ENCODE measurements around the gene RIMKLA. TPM values are rescaled to one million over a fixed set of nuclear protein-coding genes. Genes with fewer than 3 reads are reported as not detected.

Gene RIMKLA
- total and polyA plus RNA-seq, 10 of the 15 experiments (the other 5 are each of a cell fraction or from before 2014, with no cell fraction given): 0.01 to 0.52 (median 0.08) TPM

GRCh38 chr1:42414551-42415496, 34.2 kb downstream of the RIMKLA start:
- Histone ChIP-seq H3K4me2 (ENCODE audit: control insufficient read depth, insufficient read depth) (no peak overlapping the region), H3K4me3 (no peak overlapping the region), H3K36me3 (ENCODE audit: control insufficient read depth in 2 of 2, insufficient read depth in 2 of 2, low read length in 1 of 2) (no peaks in the 10 kb centered on the region), H3K9me3 (replicated peaks; ENCODE audit: control insufficient read depth, insufficient read depth, low read length) (no peaks in the 10 kb centered on the region), H3K27me3 (replicated peaks in 1 of 2; ENCODE audit: control insufficient read depth in 2 of 2, insufficient read depth in 2 of 2, low read length in 1 of 2) (no peaks in the 10 kb centered on the region; a peak in 1 of 4 replicates), H3K79me2 (ENCODE audit: control insufficient read depth, insufficient read depth, low read length) (no peaks in the 10 kb centered on the region), H3K4me1 (ENCODE audit: control insufficient read depth, insufficient read depth, low read length) (no peaks in the 10 kb centered on the region), H3K9ac (ENCODE audit: control insufficient read depth, insufficient read depth, low read length) (no peak overlapping the region), H3K27ac (ENCODE audit: control insufficient read depth, insufficient read depth) (no peak overlapping the region), H2AFZ (ENCODE audit: control insufficient read depth, low read depth, low read length) (no peak overlapping the region), H4K20me1 (ENCODE audit: control insufficient read depth, insufficient read depth) (no peaks in the 10 kb centered on the region)
- 34% methylated on average over 17 of the region's 17 CpGs for WGBS (ENCODE audit: insufficient coverage, insufficient replicate concordance, low lambda C conversion rate, missing lambda C conversion rate)
- SMC1A ChIA-PET (ENCODE audit: uncharacterized antibody, unreplicated experiment): interaction anchor here (0.6 to 1.6 kb wide), 3 partner anchors 14 to 241 kb away, joined by 3 read pairs; no protein-coding TSS in a partner anchor
- in situ Hi-C loops (cut with MboI) (no loop called here), intact Hi-C loops (cut with micrococcal nuclease; ENCODE audit: unreplicated experiment) (no loop called here)
- BruUV-seq (replicated peaks): no TSS peak
- RAD21 ChIA-PET (ENCODE audit: unreplicated experiment): interaction anchor here (0.9 kb wide), 1 partner anchor 40 kb away, joined by 3 read pairs; no protein-coding TSS in a partner anchor
- POLR2A ChIA-PET: no interaction called here
- DNase-seq (ENCODE audit: low read depth, low spot score) (no peak), FAIRE-seq (no peak), ATAC-seq (no peak)
- CTCF ChIA-PET: interaction anchor here (1.6 kb wide), 1 partner anchor 73 kb away, joined by 3 read pairs; no protein-coding TSS in a partner anchor
- TF ChIP-seq MAX (IDR thresholded peaks at IDR 0.05; ENCODE audit: low read depth, low read length) (no peak), ATF2 (IDR thresholded peaks at IDR 0.05; ENCODE audit: low read length) (no peak), TARDBP (IDR thresholded peaks at IDR 0.05; ENCODE audit: borderline replicate concordance) (no peak), CBX3 (IDR thresholded peaks at IDR 0.05; ENCODE audit: borderline replicate concordance, low read depth) (no peak), EGR1 (IDR thresholded peaks at IDR 0.05; ENCODE audit: borderline replicate concordance in 1 of 2, low read depth in 2 of 2, low read length in 2 of 2) (no peak), EZH2 (IDR thresholded peaks at IDR 0.05; ENCODE audit: borderline replicate concordance, control insufficient read depth, low read depth, low read length) (no peak), PKNOX1 (IDR thresholded peaks at IDR 0.05) (no peak), ZZZ3 (IDR thresholded peaks at IDR 0.05; ENCODE audit: control insufficient read depth, insufficient read length, low read depth) (no peak), MLLT1 (IDR thresholded peaks at IDR 0.05) (no peak), HSF1 (IDR thresholded peaks at IDR 0.05; ENCODE audit: low read depth, low read length) (no peak), EP300 (IDR thresholded peaks at IDR 0.05; ENCODE audit: borderline replicate concordance in 1 of 2, control insufficient read depth in 1 of 2, low read depth in 2 of 2, low read length in 2 of 2) (no peak), PBX3 (IDR thresholded peaks at IDR 0.05; ENCODE audit: insufficient replicate concordance, low read depth, low read length) (no peak), TCF7 (IDR thresholded peaks at IDR 0.05; ENCODE audit: borderline replicate concordance) (no peak), POU2F2 (IDR thresholded peaks at IDR 0.05; ENCODE audit: borderline replicate concordance, low read depth, low read length) (no peak)

Data from GM12878 (cell line).